Endothelial cell of umbilical vein (primary cell): Measurements from ENCODE around the gene RND3. TPM values are rescaled to one million over a fixed set of nuclear protein-coding genes. Genes with fewer than 3 reads are reported as not detected.

ENCODE experiments used
- BruUV-seq: library from RNA; stranded (reverse); fragments of 400-500 nt; replicated peaks from 2 replicates; lab custom pipeline; 2021; lab: Mats Ljungman, UMichigan
- CTCF ChIA-PET: fragments of 300-600, 350-600 bp; sonication (Branson Sonifier 250); formaldehyde crosslinking; loops from one replicate; lab custom pipeline; 2021; ENCODE audit warnings: antibody characterized with exemption, inconsistent platforms; lab: Charles Lee
- POLR2A ChIA-PET: fragments of 300-600, 350-600 bp; sonication (Branson Sonifier 250); formaldehyde crosslinking; loops from one replicate; lab custom pipeline; 2021; ENCODE audit warnings: antibody characterized with exemption, inconsistent platforms; lab: Charles Lee
- DNase-seq: peaks from one replicate; pipeline ENCODE4 v3.0.0-alpha.2; 2011; ENCODE audit warnings: low read depth, low spot score
- FAIRE-seq: peaks from 2 replicates; lab custom pipeline; 2011; peaks lifted over from hg19 to GRCh38; lab: Jason Lieb, UNC
- H2AFZ ChIP-seq: 2 replicates; pipeline ENCODE4 v1.6.0; 2012; ENCODE audit warnings: low read depth, low read length, control low read depth, inconsistent platforms
- H3K27ac ChIP-seq: 2 replicates; pipeline ENCODE4 v1.5.1; 2011; ENCODE audit warnings: low read depth, mild to moderate bottlenecking, control low read depth, low read length, moderate library complexity; ENCODE audit not compliant: insufficient read depth
- H3K27me3 ChIP-seq, 2 experiments: 2 replicates each; pipeline versions ENCODE4 v1.6.0 to v1.6.1; 2011; ENCODE audit warnings: low read length in 2 of 2, mixed read lengths in 1 of 2; ENCODE audit not compliant: control insufficient read depth in 2 of 2, insufficient read depth in 2 of 2
- H3K36me3 ChIP-seq, 2 experiments: 2 replicates in 1 of 2; 3 replicates in 1 of 2; pipeline ENCODE4 v1.5.1; 2011; ENCODE audit warnings: low read length in 2 of 2, mild to moderate bottlenecking in 1 of 2, moderate library complexity in 1 of 2; ENCODE audit not compliant: control insufficient read depth in 2 of 2, insufficient read depth in 2 of 2; ENCODE audit errors: extremely low read depth in 1 of 2
- H3K4me1 ChIP-seq: 3 replicates; pipeline ENCODE4 v1.5.1; 2011; ENCODE audit warnings: mild to moderate bottlenecking, low read length; ENCODE audit not compliant: control insufficient read depth, insufficient read depth; ENCODE audit errors: extremely low read depth
- H3K4me2 ChIP-seq: 2 replicates; pipeline ENCODE4 v1.6.1; 2011; ENCODE audit warnings: low read length, control low read depth, mixed read lengths; ENCODE audit not compliant: insufficient read depth
- H3K4me3 ChIP-seq, 3 experiments: fragments of 200-600 bp in 1 of 3; sonication (generic), shearing (Covaris generic) in 1 of 3; replicated peaks in 1 of 3; 2 replicates each; pipeline ENCODE4 v1.5.1; 2011 to 2016; ENCODE audit warnings: control low read depth in 3 of 3, low read length in 3 of 3, mild to moderate bottlenecking in 2 of 3, inconsistent platforms in 1 of 3, low read depth in 1 of 3, moderate library complexity in 1 of 3; ENCODE audit not compliant: insufficient read depth in 1 of 3
- H3K79me2 ChIP-seq: 2 replicates; pipeline ENCODE4 v1.6.0; 2012; ENCODE audit warnings: low read length, inconsistent platforms; ENCODE audit not compliant: control insufficient read depth, insufficient read depth
- H3K9ac ChIP-seq: replicated peaks from 2 replicates; pipeline ENCODE3; 2011; ENCODE audit warnings: low read length, control low read depth; ENCODE audit not compliant: insufficient read depth; ENCODE audit errors: extremely low read depth
- H3K9me1 ChIP-seq: replicated peaks from 3 replicates; pipeline ENCODE4 v1.6.0; 2011; ENCODE audit warnings: mild to moderate bottlenecking, low read length; ENCODE audit not compliant: control insufficient read depth, insufficient read depth; ENCODE audit errors: extremely low read depth
- H3K9me3 ChIP-seq: replicated peaks from 2 replicates; pipeline ENCODE4 v1.5.1; 2012; ENCODE audit warnings: low read length, inconsistent platforms; ENCODE audit not compliant: control insufficient read depth, insufficient read depth
- H4K20me1 ChIP-seq: replicated peaks from 2 replicates; pipeline ENCODE3; 2011; ENCODE audit warnings: mild to moderate bottlenecking, low read length; ENCODE audit not compliant: control insufficient read depth, insufficient read depth; ENCODE audit errors: extremely low read depth
- CTCF ChIP-seq, 2 donors: IDR thresholded peaks; 1 replicate in 1 of 2; 2 replicates in 1 of 2; pipeline ENCODE4 v1.5.1; 2011; ENCODE audit warnings: low read length in 2 of 2, mild to moderate bottlenecking in 2 of 2, moderate library complexity in 2 of 2, control low read depth in 1 of 2, inconsistent platforms in 1 of 2, low read depth in 1 of 2; ENCODE audit not compliant: insufficient read depth in 1 of 2; ENCODE audit errors: extremely low read depth in 1 of 2
- EZH2 ChIP-seq: IDR thresholded peaks from 2 replicates; pipeline ENCODE4 v1.6.1; 2012; ENCODE audit warnings: borderline replicate concordance, low read depth, mild to moderate bottlenecking, moderate library complexity, low read length, inconsistent platforms; ENCODE audit not compliant: severe bottlenecking
- FOS ChIP-seq: IDR thresholded peaks from 2 replicates; pipeline ENCODE4 v1.6.1; 2011; ENCODE audit warnings: mild to moderate bottlenecking, low read length, moderate library complexity, borderline replicate concordance; ENCODE audit not compliant: insufficient read depth
- GATA2 ChIP-seq: IDR thresholded peaks from 2 replicates; pipeline ENCODE4 v1.7.0; 2011; ENCODE audit warnings: low read depth, mild to moderate bottlenecking, moderate library complexity, mixed read lengths, low read length; ENCODE audit not compliant: insufficient read length, insufficient read depth
- JUN ChIP-seq: IDR thresholded peaks from 2 replicates; pipeline ENCODE4 v1.6.1; 2011; ENCODE audit warnings: borderline replicate concordance, low read depth; ENCODE audit not compliant: insufficient read length, insufficient read depth
- MAX ChIP-seq: IDR thresholded peaks from 2 replicates; pipeline ENCODE4 v1.6.1; 2011; ENCODE audit not compliant: insufficient read depth, insufficient read length
- MYC ChIP-seq: IDR thresholded peaks from one replicate; pipeline ENCODE4 v1.6.1; 2011; ENCODE audit warnings: mild to moderate bottlenecking, low read depth, low read length
- POLR2A ChIP-seq: IDR thresholded peaks from 2 replicates; pipeline ENCODE4 v1.6.1; 2012; ENCODE audit warnings: low read depth, mild to moderate bottlenecking, control low read depth, low read length
- POLR2AphosphoS5 ChIP-seq: IDR thresholded peaks from 2 replicates; pipeline ENCODE4 v1.6.1; 2012; ENCODE audit warnings: low read depth, mild to moderate bottlenecking, control low read depth, low read length, moderate library complexity; ENCODE audit not compliant: insufficient read depth
- dilution Hi-C: fragments of 300-500 bp; cut with MboI; formaldehyde crosslinking; loops from one replicate; pipeline ENCODE4 v1.15.0; 2019; ENCODE audit warnings: low sequenced_read_pairs; ENCODE audit not compliant: extremely low pct_ligation_motif_present
- intact Hi-C: fragments of 100-400 bp; cut with micrococcal nuclease; formaldehyde crosslinking; loops from one replicate; pipeline ENCODE4 v1.10.0; 2022
- polyA plus RNA-seq, 4 experiments: library from polyadenylated mRNA; depleted of rRNA in 3 of 4; stranded (reverse) in 3 of 4; unstranded in 1 of 4; fragments of >200 nt; gene quantifications; 2 replicates each; pipeline versions ENCODE4 v1.2.1 to v1.2.3, GENCODE V29; 2011 to 2012; ENCODE audit warnings: missing spikeins in 1 of 4
- total RNA-seq: library from RNA; stranded (reverse); gene quantifications from 2 replicates; pipeline ENCODE4 v1.2.3, GENCODE V29; 2021

Gene RND3
- total and polyA plus RNA-seq, 2 donors (not counting 3 experiments of a cell fraction or from before 2014, with no cell fraction given), result 53.3 to 158 TPM

- H2AFZ ChIP-seq, result no peak overlapping the region
- dilution Hi-C loops, result no loop called here
- FAIRE-seq (no peak), DNase-seq (no peak)
- H3K79me2 ChIP-seq, result no peaks in the 10 kb centered on the region
- TF ChIP-seq CTCF (IDR thresholded peaks at IDR 0.05; ENCODE audit: extremely low read depth in 1 of 2, insufficient read depth in 1 of 2, low read depth in 1 of 2, low read length in 2 of 2), result no peak
- no peak for TF ChIP-seq POLR2AphosphoS5
- no peak for TF ChIP-seq FOS
- TF ChIP-seq MYC, result no peak
- no peak for TF ChIP-seq EZH2
- no peak for TF ChIP-seq MAX
- no peak for TF ChIP-seq GATA2
- TF ChIP-seq POLR2A, result no peak
- no peak for TF ChIP-seq JUN
- no peaks in the 10 kb centered on the region for H3K36me3 ChIP-seq
- ChIA-PET POLR2A (no interaction called here), CTCF (interaction anchor here (1.1 kb wide), 1 partner anchor 9 kb away, joined by 3 read pairs; no protein-coding TSS in a partner anchor)
- H3K4me1 ChIP-seq, result peaks cover 14% of the 10 kb centered on the region
- H3K9me3 ChIP-seq, result no peaks in the 10 kb centered on the region
- intact Hi-C loops, result loop anchor here (5.0 to 10.0 kb wide), 2 partner anchors 483 to 635 kb away; no protein-coding TSS in a partner anchor
- no TSS peak for BruUV-seq
- no peaks in the 10 kb centered on the region for H3K9me1 ChIP-seq
- H3K27ac ChIP-seq, result no peak overlapping the region
- H3K9ac ChIP-seq, result no peak overlapping the region
- H3K4me2 ChIP-seq, result no peak overlapping the region
- H4K20me1 ChIP-seq, result no peaks in the 10 kb centered on the region
- no peaks in the 10 kb centered on the region for H3K27me3 ChIP-seq
- H3K4me3 ChIP-seq, result no peak overlapping the region
Observed at GRCh38 chr2:150429384-150429961, 58.0 kb downstream of the RND3 start.
